ENCODE results near the gene AMBP.

The AMBP gene

DNA sequence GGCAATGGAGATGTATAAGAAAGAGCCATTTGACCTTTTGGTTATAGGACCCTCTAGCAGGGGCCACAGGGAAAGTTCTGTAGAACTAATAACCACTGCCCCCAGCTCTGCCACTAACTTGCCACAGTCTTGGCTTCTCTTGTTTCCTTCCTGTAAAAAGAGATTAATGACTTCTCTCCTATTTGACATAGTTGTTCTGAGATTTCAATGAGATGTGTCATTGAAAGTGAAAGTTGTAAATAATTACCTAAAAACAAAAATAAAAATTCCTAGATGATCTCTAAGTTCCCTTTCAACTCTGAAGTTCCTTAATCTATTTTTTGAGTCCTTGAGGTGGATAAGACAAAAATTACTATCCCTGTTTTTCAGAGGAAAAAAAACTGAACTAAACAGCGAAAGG lies 22.4 kb upstream of the AMBP start:
- peaks cover 7% of the 10 kb centered on the region for H3K4me1 Mint-ChIP-seq
- ATAC-seq (ENCODE audit: low read depth), result no peak
- peaks cover 3% of the 10 kb centered on the region for H3K9me3 Mint-ChIP-seq
- H3K4me3 Mint-ChIP-seq, result no peak overlapping the region
- peaks cover 2% of the 10 kb centered on the region for H3K36me3 Mint-ChIP-seq
- no peak overlapping the region for H3K27ac Mint-ChIP-seq
- peaks cover 13% of the 10 kb centered on the region for H3K27me3 Mint-ChIP-seq
- no peak for DNase-seq (ENCODE audit: low spot score in 2 of 2)

DNA sequence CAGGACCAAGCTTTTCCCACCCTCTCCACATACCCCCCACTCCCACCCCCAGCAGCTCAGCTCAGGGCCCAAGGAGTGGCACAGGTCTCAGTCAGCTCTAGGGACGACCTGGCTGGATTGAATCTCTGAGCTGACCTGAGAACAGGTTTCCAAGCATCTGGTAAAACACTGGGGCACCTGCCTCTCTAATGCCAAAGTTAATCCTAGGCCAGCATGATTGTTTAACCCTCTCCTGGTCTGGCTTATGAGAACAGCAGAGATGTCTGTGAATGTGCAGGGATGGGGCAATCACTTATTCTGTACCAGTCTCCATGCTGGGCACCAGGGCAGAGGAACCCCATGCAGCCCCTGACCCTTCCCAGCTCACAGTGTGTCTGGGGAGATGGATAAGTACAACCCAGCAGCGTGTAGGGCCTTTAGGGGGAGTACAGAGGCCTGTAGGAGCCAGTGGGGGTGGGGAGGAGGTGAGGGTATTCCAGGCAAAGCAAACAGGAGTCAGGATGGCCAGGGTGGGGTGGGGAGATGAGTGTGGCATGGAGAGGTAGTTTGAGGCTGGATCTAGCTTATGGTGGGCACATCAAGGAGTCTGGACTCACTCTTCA lies 21.7 kb upstream of the AMBP start:
- Mint-ChIP-seq H3K36me3 (peaks cover 2% of the 10 kb centered on the region), H3K4me1 (peaks cover 7% of the 10 kb centered on the region), H3K27ac (no peak overlapping the region), H3K4me3 (no peak overlapping the region), H3K9me3 (peaks cover 3% of the 10 kb centered on the region), H3K27me3 (peaks cover 13% of the 10 kb centered on the region)
- DNase-seq (ENCODE audit: low spot score in 2 of 2), result no peak
- ATAC-seq (ENCODE audit: low read depth), result no peak

DNA sequence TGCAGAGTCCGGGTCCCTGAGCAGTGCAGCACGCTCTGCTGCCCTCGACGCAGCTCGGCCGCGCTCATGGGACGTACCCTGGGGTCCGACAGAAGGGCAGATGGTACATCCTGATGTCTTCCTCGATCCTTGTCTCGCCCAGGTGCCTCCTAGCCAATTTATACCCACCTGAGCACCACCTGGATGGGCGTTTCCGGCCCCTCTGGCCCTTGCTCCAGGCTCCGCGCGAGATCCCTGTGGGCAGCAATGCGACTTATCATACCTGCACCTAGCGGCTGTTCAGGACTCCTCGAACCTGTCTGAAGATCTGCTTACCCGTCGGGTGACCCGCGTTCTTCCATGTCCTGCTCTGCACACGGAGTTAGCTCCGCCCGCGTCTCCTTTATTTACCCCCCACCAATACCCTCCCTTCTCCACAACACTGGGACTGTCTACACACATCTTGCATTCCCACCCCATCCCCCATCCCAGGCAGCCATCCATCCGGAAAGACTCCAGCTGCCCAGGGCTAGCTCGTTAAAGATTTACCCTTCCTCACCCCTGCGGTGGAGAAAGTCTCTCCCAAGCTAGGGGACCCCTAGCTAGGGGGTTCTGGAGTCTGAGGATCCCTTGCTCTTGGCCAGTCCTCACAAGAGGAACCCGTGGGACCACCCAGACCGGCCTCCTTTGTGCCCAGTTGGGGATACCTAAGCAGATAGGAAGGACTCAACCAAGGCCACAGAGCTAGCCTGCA lies 21.0 kb upstream of the AMBP start, which contains the start of gene KIF12:
TSS of gene KIF12 (minus strand) at position 357 of the 733 bp plus-strand sequence. CDS start at position 341, 16 bp downstream.
- ATAC-seq (ENCODE audit: low read depth), result no peak
- peaks cover 7% of the 10 kb centered on the region for H3K4me1 Mint-ChIP-seq
- peaks cover 15% of the 10 kb centered on the region for H3K27me3 Mint-ChIP-seq
- DNase-seq (ENCODE audit: low spot score in 2 of 2), result no peak
- peaks cover 3% of the 10 kb centered on the region for H3K9me3 Mint-ChIP-seq
- peak within 1 kb of the TSS; percentile 9 for H3K4me3 Mint-ChIP-seq
- H3K36me3 Mint-ChIP-seq, result peaks cover 2% of the 10 kb centered on the region
- no peak within 1 kb of the TSS for H3K27ac Mint-ChIP-seq

DNA sequence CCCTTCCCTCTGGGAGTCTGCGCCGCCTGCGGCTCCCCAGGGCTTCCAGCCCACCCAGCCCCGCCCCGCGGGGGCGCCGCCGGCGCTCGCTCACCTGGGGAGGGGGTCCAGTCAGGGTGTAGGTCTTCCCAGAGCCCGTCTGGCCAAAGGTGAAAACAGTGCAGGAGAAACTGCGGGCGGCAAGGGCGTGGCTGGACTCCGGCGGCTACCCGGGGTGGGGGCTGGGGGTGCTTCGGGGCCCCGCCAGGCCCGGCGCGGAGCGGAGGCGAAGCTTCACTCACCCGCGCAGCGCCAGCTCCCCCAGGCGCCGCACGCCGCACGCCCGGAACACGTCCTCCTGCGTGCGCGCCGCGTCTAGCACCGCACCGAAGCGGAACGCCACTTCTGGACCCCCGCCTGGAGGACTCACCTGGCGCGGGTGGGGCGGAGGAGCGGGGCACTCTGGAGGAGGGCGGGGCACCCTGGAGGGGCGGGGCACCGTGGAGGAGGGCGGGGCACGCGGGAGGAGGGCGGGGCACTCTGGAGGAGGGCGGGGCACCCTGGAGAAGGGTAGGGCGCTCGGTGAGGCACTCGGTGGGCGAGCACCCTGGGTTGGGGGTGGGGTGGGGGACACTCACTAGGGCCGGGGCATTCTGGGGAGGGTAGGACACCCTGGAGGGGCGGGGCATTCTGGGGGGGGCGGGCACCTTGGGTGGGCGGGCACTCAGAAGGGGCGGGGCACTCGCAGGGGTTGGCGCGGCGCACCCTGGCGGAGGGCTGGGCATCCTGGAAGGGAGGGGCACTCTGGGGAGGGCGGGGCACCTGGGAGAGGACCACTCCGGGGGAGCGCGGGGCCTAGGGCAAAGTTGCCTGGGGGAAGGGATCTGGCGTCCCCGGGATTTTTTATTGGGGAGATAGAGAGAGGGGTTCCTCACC lies 20.2 kb upstream of the AMBP start:
- Mint-ChIP-seq H3K4me1 (peaks cover 7% of the 10 kb centered on the region), H3K4me3 (no peak overlapping the region), H3K27me3 (peaks cover 15% of the 10 kb centered on the region), H3K9me3 (peaks cover 3% of the 10 kb centered on the region), H3K36me3 (peaks cover 2% of the 10 kb centered on the region), H3K27ac (no peak overlapping the region)
- DNase-seq (ENCODE audit: low spot score in 2 of 2) (no peak), ATAC-seq (ENCODE audit: low read depth) (peak; percentile 38)

DNA sequence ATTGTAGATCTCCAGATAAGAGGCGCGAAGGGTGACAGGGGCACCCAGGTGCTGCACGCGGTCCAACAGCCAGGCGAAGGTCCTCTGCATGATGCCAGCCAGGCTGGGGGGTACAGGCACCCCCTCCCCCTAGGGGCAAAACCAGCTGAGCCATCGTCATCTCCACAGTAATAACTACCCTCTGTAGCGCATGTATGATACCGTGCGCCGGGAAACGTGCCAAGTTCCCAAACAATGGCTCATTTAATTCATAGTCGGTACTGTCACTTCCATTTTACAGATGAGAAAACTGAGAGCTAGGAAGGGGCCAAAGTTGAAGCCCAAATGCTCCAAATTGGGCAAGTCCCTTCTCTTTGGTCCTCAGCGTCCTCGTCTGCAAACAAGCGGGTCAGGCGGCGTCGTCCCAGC lies 19.5 kb upstream of the AMBP start:
- Mint-ChIP-seq H3K4me1 (peaks cover 7% of the 10 kb centered on the region), H3K27me3 (peaks cover 15% of the 10 kb centered on the region), H3K27ac (no peak overlapping the region), H3K9me3 (peaks cover 3% of the 10 kb centered on the region), H3K36me3 (peaks cover 2% of the 10 kb centered on the region), H3K4me3 (peak overlapping the region; percentile 18)
- ATAC-seq (ENCODE audit: low read depth) (no peak), DNase-seq (ENCODE audit: low spot score in 2 of 2) (no peak)

DNA sequence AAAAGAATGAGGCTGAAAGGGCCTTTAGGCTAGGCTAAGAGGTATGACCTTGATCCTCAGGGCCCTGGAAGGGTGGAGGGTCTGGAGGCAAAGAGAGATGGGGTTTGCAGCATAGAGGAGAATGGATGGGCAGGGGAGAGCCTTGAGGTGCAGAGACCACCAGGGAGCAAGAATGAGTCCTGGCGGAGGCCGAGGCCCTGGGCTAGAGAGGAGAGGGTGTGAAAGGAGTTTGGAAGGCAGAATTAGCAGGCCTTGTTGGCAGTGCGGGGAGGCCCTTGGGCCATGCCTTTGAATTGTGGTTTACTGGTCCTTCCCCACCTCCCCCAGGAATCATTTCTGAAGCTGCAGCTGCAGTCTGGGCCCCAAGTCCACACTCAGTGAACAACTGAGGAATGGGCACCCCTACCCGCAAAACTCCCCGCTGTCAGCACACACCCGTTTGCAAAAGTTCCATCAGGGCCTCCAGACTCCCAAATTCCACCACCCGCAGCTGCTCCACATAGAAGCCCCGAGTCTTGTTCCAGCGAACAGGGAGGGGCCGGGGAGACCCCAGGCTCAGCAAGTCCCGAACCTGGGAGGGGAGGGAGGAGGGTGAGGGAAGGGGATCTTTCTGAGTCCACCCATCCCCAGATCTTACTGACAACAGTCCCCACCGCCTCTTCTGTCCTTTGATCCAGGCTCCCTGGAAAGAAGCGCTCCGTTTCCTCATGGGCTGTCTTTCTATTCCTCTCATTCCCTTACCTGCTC lies 18.9 kb upstream of the AMBP start:
- ATAC-seq (ENCODE audit: low read depth), result no peak
- Mint-ChIP-seq H3K4me1 (peaks cover 7% of the 10 kb centered on the region), H3K4me3 (no peak overlapping the region), H3K27me3 (peaks cover 15% of the 10 kb centered on the region), H3K27ac (no peak overlapping the region), H3K36me3 (peaks cover 2% of the 10 kb centered on the region), H3K9me3 (peaks cover 3% of the 10 kb centered on the region)
- DNase-seq (ENCODE audit: low spot score in 2 of 2), result no peak

DNA sequence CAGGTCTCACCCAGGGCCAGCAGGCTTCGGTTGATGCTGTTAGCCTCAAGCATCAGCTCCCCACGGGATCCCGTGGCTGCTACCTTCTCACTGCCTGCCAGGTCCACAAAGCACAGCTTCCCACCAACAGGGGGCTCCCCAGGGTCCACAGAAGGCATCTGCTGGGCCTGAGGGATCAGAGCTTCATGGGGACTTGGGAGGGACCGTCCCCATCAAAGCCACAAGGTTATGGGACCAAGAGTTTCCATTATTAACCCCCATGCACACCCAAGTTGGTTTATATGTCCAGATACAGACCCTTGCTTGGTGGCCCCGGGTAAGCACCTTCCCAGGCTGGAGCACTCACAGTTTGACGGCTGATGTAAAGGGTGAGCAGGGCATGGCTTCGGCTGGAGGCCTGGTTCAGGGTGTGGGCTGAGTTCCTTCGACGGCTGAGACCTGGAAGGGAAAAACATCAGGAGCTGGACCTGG lies 18.0 kb upstream of the AMBP start:
- Mint-ChIP-seq H3K27ac (no peak overlapping the region), H3K36me3 (no peaks in the 10 kb centered on the region), H3K9me3 (no peaks in the 10 kb centered on the region), H3K27me3 (peaks cover 13% of the 10 kb centered on the region), H3K4me3 (no peak overlapping the region), H3K4me1 (peaks cover 7% of the 10 kb centered on the region)
- DNase-seq (ENCODE audit: low spot score in 2 of 2) (no peak), ATAC-seq (ENCODE audit: low read depth) (no peak)

DNA sequence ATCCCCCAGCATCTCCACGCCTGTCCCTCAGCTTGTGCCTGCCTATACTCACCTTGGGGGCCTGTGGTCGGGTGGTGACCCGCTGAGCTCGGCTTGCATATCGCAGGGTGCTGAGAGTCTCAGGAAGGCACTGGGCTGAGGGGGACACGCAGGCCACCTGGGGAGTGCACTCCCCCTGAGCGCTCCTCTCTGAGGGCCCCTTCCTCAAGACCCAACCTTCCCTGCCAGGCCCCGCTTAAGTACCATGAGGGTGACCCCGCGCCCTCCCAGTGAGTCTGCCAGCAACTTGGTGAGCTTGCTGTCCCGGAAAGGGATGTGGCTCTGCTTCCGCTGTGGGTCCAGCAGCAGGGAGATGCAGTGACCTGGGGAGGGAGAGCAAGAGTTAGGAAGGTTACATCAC lies 16.9 kb upstream of the AMBP start:
- ATAC-seq (ENCODE audit: low read depth) (no peak), DNase-seq (ENCODE audit: low spot score in 2 of 2) (no peak)
- H3K4me1 Mint-ChIP-seq, result peaks cover 7% of the 10 kb centered on the region
- peaks cover 13% of the 10 kb centered on the region for H3K27me3 Mint-ChIP-seq
- H3K36me3 Mint-ChIP-seq, result no peaks in the 10 kb centered on the region
- H3K9me3 Mint-ChIP-seq, result no peaks in the 10 kb centered on the region
- H3K27ac Mint-ChIP-seq, result no peak overlapping the region
- no peak overlapping the region for H3K4me3 Mint-ChIP-seq

DNA sequence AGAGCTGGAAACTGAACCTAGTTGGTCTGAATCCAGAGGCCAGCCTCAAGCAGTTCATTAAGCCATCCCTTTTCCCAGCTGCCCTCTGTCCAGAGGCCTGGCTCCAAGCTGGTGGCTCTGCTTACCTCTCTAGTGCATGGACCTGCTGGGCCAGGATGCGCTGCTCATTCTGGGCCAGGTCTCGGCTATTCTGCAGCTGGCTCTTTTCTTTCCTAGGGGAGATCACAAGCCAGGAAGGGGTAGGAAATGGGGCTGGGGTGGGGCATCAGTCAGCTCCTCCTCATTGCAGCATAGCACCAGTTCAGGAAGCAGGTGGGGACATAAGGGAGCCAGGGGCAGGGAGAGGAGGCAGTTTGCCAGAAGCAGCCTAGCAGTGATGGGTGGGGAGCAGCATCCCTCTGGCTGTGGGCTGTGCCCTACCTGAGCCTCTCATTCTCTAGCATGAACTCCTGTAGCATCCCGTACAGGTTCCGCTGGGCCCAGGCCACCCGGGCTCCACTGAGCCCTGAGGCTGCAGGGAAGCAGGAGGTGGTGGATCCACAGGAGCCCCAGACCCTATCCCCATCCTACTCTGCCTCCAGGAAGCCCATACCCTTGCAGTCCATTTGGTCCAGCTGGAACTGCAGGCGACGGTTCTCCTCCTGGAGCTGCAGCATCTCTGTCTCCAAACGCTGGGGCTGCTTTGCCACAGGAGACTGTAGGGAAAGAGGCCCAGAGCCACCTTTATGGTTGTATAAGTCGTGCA lies 15.8 kb upstream of the AMBP start:
- Mint-ChIP-seq H3K27me3 (peaks cover 11% of the 10 kb centered on the region), H3K4me3 (no peak overlapping the region), H3K9me3 (no peaks in the 10 kb centered on the region), H3K27ac (no peak overlapping the region), H3K4me1 (peaks cover 7% of the 10 kb centered on the region), H3K36me3 (no peaks in the 10 kb centered on the region)
- ATAC-seq (ENCODE audit: low read depth) (no peak), DNase-seq (ENCODE audit: low spot score in 2 of 2) (no peak)

DNA sequence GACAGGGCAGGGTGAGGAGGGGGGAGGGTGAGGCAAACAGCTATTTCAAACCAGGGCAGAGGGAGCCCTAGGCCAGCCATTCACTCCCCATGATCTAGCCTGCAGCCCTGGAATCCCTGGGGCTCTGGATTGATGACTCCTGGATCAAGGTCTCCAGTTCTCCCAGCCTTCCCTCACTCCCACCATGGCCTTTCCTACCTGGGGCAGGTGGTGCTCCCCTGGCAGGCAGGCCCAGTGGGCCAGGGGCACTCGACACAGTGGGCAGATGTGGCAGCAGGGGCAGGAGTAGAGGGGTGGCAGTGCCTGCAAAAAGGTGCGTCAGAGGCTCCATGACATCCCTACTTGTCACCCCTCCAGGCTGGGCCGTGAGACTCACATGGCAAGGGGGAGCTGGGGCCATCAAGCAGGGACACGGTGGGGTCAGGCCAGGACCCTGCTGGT lies 15.0 kb upstream of the AMBP start:
- ATAC-seq (ENCODE audit: low read depth), result no peak

DNA sequence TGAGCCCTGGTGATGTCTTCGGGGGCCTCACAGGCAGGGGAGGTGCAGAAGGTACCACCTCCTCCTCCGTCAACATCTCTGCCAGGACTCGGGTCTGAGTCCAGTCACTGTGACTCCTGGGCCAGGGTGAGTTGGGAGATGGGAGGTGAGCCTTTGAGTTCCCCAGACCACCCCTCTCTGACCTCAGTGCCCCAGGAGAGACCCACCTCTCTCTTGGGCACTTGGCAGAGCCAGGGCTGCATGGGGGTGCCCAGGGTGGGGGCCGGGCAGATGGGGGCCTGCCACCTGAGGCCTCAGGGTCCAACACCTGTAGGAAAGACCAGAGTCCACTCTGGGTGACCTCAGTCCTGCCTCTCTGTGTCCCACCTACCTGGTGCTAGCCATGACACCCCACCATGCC lies 14.2 kb upstream of the AMBP start:
- ATAC-seq (ENCODE audit: low read depth), result no peak
- peaks cover 13% of the 10 kb centered on the region for H3K27me3 Mint-ChIP-seq

More for the DNA sequence above, 15.0 kb upstream of the AMBP start:
- Mint-ChIP-seq H3K27ac (no peak overlapping the region), H3K36me3 (no peaks in the 10 kb centered on the region), H3K4me1 (peaks cover 7% of the 10 kb centered on the region), H3K4me3 (no peak overlapping the region), H3K9me3 (no peaks in the 10 kb centered on the region), H3K27me3 (peaks cover 12% of the 10 kb centered on the region)
- no peak for DNase-seq (ENCODE audit: low spot score in 2 of 2)

DNA sequence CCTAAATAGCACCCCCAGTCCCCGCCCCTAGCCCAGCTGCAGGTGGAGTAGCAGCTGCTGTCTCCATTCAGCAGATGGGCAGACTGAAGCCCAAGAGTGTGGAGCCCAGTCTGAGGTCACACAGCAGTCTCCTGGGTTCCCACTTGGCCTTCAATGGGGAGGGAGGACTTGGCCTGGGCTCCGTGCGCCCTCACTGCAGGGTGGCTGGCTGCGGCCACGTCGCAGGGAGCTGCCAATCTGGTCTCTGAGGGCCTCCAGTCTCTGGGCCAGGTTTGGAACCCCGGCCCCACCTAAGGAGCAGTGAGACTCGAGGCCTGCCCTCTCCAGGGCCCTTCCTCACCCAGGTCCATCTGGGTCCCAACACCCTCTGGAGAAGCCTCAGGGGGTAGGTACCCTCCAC lies 13.6 kb upstream of the AMBP start:
- peaks cover 11% of the 10 kb centered on the region for H3K27me3 Mint-ChIP-seq

More for the DNA sequence above, 14.2 kb upstream of the AMBP start:
- Mint-ChIP-seq H3K4me3 (no peak overlapping the region), H3K4me1 (peaks cover 4% of the 10 kb centered on the region), H3K27ac (no peak overlapping the region), H3K36me3 (no peaks in the 10 kb centered on the region), H3K9me3 (no peaks in the 10 kb centered on the region)
- no peak for DNase-seq (ENCODE audit: low spot score in 2 of 2)

DNA sequence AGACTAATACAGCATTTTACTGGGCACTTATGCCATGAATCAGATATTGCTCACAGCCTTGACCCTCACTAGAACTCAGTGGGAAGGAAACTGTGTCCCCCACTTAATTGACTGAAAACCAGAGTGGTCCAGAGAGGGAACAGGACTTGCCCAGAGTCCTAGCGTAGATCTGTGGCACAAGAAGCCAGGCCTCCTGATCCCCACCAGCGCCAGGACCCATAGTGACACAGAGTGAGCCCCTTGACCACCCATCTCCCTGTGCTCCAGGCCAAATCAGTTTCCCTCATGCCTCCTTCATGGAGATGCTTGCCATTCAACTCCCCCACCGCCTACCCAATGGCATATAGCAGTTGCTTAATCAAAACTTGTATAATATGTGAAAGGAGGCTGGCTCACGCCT lies 12.7 kb upstream of the AMBP start:
- Mint-ChIP-seq H3K27ac (no peak overlapping the region), H3K4me3 (no peak overlapping the region), H3K36me3 (no peaks in the 10 kb centered on the region), H3K27me3 (peaks cover 8% of the 10 kb centered on the region), H3K4me1 (no peaks in the 10 kb centered on the region), H3K9me3 (no peaks in the 10 kb centered on the region)
- no peak for ATAC-seq (ENCODE audit: low read depth)
- no peak for DNase-seq (ENCODE audit: low spot score in 2 of 2)

More for the DNA sequence above, 13.6 kb upstream of the AMBP start:
- DNase-seq (ENCODE audit: low spot score in 2 of 2), result no peak
- H3K4me1 Mint-ChIP-seq, result peaks cover 2% of the 10 kb centered on the region
- ATAC-seq (ENCODE audit: low read depth), result no peak
- H3K36me3 Mint-ChIP-seq, result no peaks in the 10 kb centered on the region
- H3K4me3 Mint-ChIP-seq, result no peak overlapping the region
- no peaks in the 10 kb centered on the region for H3K9me3 Mint-ChIP-seq
- no peak overlapping the region for H3K27ac Mint-ChIP-seq

All from memory B cell (primary cell).